Liver (tissue), 3 donors: ENCODE measurements around the gene CHEK2.

ENCODE experiments used
- JUND ChIP-seq, 2 donors: IDR thresholded peaks; 2 replicates each; pipeline ENCODE4 v1.6.1; 2016; ENCODE audit warnings: antibody characterized with exemption in 2 of 2
- TF ChIP-seq, protein P1 (sequence below): fragments of 150-350 bp; IDR thresholded peaks from 2 replicates; pipeline ENCODE4 v1.5.1; 2017; ENCODE audit warnings: improper control_type of control experiment, low read depth, low read length; ENCODE audit not compliant: missing input control
- TF ChIP-seq, protein P2 (sequence below): IDR thresholded peaks from 2 replicates; pipeline ENCODE4 v1.6.1; 2016; ENCODE audit warnings: antibody characterized with exemption
- TF ChIP-seq, protein P3 (sequence below): IDR thresholded peaks from 2 replicates; pipeline ENCODE4 v1.6.1; 2016; ENCODE audit warnings: antibody characterized with exemption
- donor health status: healthy.
- donor health status: healthy.

DNA sequence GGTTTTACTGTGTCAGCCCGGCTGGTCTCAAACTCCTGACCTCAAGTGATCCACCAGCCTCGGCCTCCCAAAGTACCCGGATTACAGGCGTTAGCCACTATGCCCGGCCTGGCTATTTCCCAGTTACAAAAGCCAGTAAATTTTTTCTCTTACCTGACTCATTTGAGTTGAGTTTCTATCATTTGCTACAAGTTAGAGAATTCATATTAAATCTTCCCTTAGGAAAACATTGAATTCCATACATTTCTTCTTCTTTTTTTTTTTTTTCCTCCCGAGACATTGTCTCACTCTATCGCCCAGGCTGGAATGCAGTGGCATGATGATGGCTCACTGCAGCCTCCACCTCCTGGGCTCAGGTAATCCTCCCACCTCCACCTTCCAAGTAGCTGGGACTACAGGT is 26.0 kb downstream of the CHEK2 start:
- TF ChIP-seq, protein P1, sequence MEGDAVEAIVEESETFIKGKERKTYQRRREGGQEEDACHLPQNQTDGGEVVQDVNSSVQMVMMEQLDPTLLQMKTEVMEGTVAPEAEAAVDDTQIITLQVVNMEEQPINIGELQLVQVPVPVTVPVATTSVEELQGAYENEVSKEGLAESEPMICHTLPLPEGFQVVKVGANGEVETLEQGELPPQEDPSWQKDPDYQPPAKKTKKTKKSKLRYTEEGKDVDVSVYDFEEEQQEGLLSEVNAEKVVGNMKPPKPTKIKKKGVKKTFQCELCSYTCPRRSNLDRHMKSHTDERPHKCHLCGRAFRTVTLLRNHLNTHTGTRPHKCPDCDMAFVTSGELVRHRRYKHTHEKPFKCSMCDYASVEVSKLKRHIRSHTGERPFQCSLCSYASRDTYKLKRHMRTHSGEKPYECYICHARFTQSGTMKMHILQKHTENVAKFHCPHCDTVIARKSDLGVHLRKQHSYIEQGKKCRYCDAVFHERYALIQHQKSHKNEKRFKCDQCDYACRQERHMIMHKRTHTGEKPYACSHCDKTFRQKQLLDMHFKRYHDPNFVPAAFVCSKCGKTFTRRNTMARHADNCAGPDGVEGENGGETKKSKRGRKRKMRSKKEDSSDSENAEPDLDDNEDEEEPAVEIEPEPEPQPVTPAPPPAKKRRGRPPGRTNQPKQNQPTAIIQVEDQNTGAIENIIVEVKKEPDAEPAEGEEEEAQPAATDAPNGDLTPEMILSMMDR: no peak
- TF ChIP-seq, protein P2, sequence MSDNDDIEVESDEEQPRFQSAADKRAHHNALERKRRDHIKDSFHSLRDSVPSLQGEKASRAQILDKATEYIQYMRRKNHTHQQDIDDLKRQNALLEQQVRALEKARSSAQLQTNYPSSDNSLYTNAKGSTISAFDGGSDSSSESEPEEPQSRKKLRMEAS: no peak
- TF ChIP-seq, protein P3, sequence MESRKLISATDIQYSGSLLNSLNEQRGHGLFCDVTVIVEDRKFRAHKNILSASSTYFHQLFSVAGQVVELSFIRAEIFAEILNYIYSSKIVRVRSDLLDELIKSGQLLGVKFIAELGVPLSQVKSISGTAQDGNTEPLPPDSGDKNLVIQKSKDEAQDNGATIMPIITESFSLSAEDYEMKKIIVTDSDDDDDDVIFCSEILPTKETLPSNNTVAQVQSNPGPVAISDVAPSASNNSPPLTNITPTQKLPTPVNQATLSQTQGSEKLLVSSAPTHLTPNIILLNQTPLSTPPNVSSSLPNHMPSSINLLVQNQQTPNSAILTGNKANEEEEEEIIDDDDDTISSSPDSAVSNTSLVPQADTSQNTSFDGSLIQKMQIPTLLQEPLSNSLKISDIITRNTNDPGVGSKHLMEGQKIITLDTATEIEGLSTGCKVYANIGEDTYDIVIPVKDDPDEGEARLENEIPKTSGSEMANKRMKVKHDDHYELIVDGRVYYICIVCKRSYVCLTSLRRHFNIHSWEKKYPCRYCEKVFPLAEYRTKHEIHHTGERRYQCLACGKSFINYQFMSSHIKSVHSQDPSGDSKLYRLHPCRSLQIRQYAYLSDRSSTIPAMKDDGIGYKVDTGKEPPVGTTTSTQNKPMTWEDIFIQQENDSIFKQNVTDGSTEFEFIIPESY: no peak
- no peak for TF ChIP-seq JUND (IDR thresholded peaks at IDR 0.05)
